Kidney (tissue), 14 donors: ENCODE data around the gene POMT2. TPM values are rescaled to one million over a fixed set of nuclear protein-coding genes. Genes with fewer than 3 reads are reported as not detected.

Experiments
- DNase-seq, 5 donors: peaks; one replicate each; pipeline ENCODE4 v3.0.0-alpha.2; 2013 to 2020
- FAIRE-seq: peaks from 2 replicates; lab custom pipeline; 2012; peaks lifted over from hg19 to GRCh38; lab: Jason Lieb, UNC
- H3K27ac ChIP-seq, 2 donors: one replicate each; pipeline ENCODE4 v1.7.0; 2013; ENCODE audit warnings: low read depth in 2 of 2, low read length in 2 of 2, inconsistent platforms in 1 of 2
- H3K27me3 ChIP-seq: one replicate; pipeline ENCODE4 v1.7.1; 2013; ENCODE audit warnings: low read length, inconsistent platforms; ENCODE audit not compliant: control insufficient read depth, insufficient read depth
- H3K36me3 ChIP-seq, 3 donors: one replicate each; pipeline versions ENCODE4 v1.7.0 to v1.7.1; 2013; ENCODE audit warnings: low read length in 3 of 3, control low read depth in 1 of 3, inconsistent platforms in 1 of 3; ENCODE audit not compliant: insufficient read depth in 3 of 3, control insufficient read depth in 2 of 3
- H3K4me1 ChIP-seq, 3 donors: one replicate each; pipeline versions ENCODE4 v1.7.0 to v1.7.1; 2013; ENCODE audit warnings: low read length in 3 of 3, inconsistent platforms in 1 of 3, low read depth in 1 of 3; ENCODE audit not compliant: control insufficient read depth in 2 of 3, insufficient read depth in 2 of 3
- H3K4me3 ChIP-seq, 3 donors: one replicate each; pipeline versions ENCODE4 v1.7.0 to v1.8.1; 2013; ENCODE audit warnings: low read length in 3 of 3, control low read depth in 1 of 3, inconsistent platforms in 1 of 3
- H3K9ac ChIP-seq, 3 donors: one replicate each; pipeline versions ENCODE4 v1.7.0 to v1.7.1; 2013; ENCODE audit warnings: low read length in 3 of 3, control low read depth in 1 of 3, inconsistent platforms in 1 of 3
- H3K9me3 ChIP-seq, 3 donors: one replicate each; pipeline versions ENCODE4 v1.7.0 to v1.7.1; 2013; ENCODE audit warnings: low read length in 3 of 3, control low read depth in 1 of 3, inconsistent platforms in 1 of 3; ENCODE audit not compliant: control insufficient read depth in 2 of 3, insufficient read depth in 1 of 3
- intact Hi-C: fragments of 100-400 bp; cut with DNase I; formaldehyde crosslinking; loops from one replicate; pipeline ENCODE4 v1.11.1; 2022
- polyA plus RNA-seq: library from polyadenylated mRNA; stranded (reverse); fragments of 350-450 nt; fragmentation: Illumina TruSeq; extraction: RNeasy Lipid Tissue Mini Kit (QIAGEN cat#74804); gene quantifications from one replicate; pipeline ENCODE4 v1.2.3, GENCODE V29; 2014; ENCODE audit warnings: low read depth, low replicate concordance; ENCODE audit not compliant: insufficient read depth
- total RNA-seq: library from RNA; stranded (reverse); fragmentation: NEBNext Ultra II Directional; extraction: Animal tissue kit (Norgen Biotek cat#: 25700); gene quantifications from one replicate; pipeline ENCODE4 v1.2.1, GENCODE V29; 2021
- TF ChIP-seq, protein P1 (sequence below): IDR thresholded peaks from 3 replicates; pipeline ENCODE4 v1.5.1; 2012; ENCODE audit warnings: mild to moderate bottlenecking, moderate library complexity, borderline replicate concordance; ENCODE audit not compliant: insufficient read depth; ENCODE audit errors: extremely low read depth
- donor health status: control.
- donor health status: control.
- donor health status: control.
- donor health status: control.
- donor health status: control.
- donor health status: DM: yes; HTN: yes; CAD: no.
- donor health status: Normal renal cell carcinoma (clear cell type).

Gene POMT2
- total and polyA plus RNA-seq, 2 donors from 2014 or later, result 18.2 to 34.7 TPM

DNA sequence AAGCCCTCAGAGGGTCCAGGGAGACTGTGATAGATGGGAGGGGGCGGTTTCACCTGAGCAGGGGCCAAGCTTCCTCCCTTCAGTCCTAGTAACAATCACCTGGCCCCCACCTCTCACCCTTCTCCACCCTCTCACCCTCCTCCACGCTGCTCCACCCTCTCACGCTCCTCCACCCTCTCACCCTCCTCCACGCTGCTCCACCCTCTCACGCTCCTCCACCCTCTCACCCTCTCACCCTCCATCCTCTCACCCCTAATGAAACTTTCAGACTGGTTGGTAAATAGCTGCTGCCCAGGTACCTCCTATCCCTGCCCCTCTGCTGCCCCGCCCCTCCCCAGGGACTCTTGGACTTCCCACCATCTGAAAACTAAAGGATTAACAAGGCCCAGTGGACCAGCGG is 83.9 kb downstream of the POMT2 start:
- H3K9ac ChIP-seq, result no peak overlapping the region
- H3K36me3 ChIP-seq, result no peaks in the 10 kb centered on the region
- no peaks in the 10 kb centered on the region for H3K27me3 ChIP-seq
- no peak overlapping the region for H3K4me3 ChIP-seq
- H3K9me3 ChIP-seq, result no peaks in the 10 kb centered on the region
- TF ChIP-seq, protein P1, sequence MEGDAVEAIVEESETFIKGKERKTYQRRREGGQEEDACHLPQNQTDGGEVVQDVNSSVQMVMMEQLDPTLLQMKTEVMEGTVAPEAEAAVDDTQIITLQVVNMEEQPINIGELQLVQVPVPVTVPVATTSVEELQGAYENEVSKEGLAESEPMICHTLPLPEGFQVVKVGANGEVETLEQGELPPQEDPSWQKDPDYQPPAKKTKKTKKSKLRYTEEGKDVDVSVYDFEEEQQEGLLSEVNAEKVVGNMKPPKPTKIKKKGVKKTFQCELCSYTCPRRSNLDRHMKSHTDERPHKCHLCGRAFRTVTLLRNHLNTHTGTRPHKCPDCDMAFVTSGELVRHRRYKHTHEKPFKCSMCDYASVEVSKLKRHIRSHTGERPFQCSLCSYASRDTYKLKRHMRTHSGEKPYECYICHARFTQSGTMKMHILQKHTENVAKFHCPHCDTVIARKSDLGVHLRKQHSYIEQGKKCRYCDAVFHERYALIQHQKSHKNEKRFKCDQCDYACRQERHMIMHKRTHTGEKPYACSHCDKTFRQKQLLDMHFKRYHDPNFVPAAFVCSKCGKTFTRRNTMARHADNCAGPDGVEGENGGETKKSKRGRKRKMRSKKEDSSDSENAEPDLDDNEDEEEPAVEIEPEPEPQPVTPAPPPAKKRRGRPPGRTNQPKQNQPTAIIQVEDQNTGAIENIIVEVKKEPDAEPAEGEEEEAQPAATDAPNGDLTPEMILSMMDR, result no peak
- intact Hi-C loops, result no loop called here
- H3K27ac ChIP-seq, result no peak overlapping the region
- FAIRE-seq (no peak), DNase-seq (no peak)
- no peaks in the 10 kb centered on the region for H3K4me1 ChIP-seq

DNA sequence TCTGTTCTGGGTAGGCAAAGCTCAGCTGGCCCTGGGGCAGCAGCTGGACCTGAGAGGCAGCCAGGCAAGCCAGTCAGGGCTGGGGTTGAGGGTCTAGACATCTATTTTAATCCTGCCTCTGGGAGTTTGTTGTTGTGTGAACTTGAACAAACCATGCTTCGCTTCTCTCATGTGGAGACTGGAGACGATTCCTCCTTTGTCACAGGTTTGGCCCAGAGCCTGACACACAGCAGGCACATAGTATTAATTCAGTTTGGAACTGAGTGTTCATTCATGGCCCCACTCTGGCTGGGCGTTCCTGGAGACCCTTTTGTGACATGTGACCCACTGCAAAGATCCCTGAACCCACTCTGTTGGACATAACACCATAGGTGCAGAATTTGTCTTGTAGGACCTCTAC is 89.0 kb downstream of the POMT2 start:
- Histone ChIP-seq H3K27ac (no peak overlapping the region), H3K4me3 (no peak overlapping the region), H3K4me1 (no peaks in the 10 kb centered on the region), H3K9ac (no peak overlapping the region), H3K27me3 (no peaks in the 10 kb centered on the region), H3K9me3 (peaks cover 0 to 3% (median 0%) of the 10 kb centered on the region in 3 donors), H3K36me3 (no peaks in the 10 kb centered on the region)
- intact Hi-C loops, result no loop called here
- no peak for FAIRE-seq
- no peak for DNase-seq
- TF ChIP-seq, protein P1, result no peak

DNA sequence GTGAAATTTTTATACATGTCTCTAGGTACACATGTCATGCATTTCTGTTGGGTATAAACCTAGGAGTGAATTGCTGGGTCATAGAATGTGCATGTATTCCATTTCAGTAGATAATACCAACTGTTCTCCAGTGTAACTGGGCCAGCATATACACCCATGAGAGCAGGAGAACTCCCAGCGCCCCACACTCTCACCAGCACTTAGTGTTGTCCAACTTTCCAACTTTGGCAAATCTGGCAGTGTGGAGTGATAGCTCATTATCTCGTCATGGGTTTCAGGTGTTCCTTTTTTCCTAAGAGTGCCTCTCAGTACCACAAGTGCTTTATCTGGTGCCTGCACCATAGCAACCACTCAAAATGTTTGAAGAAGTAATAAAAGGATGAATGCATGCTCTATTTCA is 89.8 kb downstream of the POMT2 start:
- FAIRE-seq (no peak), DNase-seq (no peak)
- TF ChIP-seq, protein P1, result no peak
- H3K4me3 ChIP-seq, result no peak overlapping the region
- intact Hi-C loops, result no loop called here
- H3K27me3 ChIP-seq, result no peaks in the 10 kb centered on the region
- H3K9ac ChIP-seq, result no peak overlapping the region
- no peaks in the 10 kb centered on the region for H3K36me3 ChIP-seq
- no peak overlapping the region for H3K27ac ChIP-seq
- no peaks in the 10 kb centered on the region for H3K4me1 ChIP-seq
- H3K9me3 ChIP-seq, result peaks cover 0 to 3% (median 0%) of the 10 kb centered on the region in 3 donors

DNA sequence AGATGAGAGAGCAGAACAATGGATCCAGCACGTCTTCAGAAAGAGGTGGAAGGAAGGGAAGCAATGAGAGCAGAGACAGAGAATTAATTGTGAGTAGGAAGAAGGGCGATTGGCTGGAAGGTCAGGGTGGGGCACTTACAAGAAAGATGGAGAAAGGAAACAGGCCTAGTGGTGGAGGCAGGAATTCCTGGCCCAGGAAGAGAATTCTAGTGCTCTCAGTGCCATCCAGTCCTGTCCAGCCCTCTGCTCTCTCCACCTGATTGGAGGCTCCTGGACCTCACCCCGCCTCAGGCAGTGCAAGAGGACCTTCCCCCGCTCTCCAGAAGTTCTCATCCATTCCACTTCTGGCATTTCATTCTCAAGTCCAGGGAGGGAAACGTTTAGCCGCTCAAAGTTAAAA is 92.6 kb downstream of the POMT2 start:
- Histone ChIP-seq H3K27me3 (no peaks in the 10 kb centered on the region), H3K4me1 (no peaks in the 10 kb centered on the region), H3K4me3 (no peak overlapping the region), H3K27ac (no peak overlapping the region), H3K9ac (no peak overlapping the region), H3K36me3 (no peaks in the 10 kb centered on the region), H3K9me3 (peaks cover 0 to 3% (median 0%) of the 10 kb centered on the region in 3 donors)
- FAIRE-seq (no peak), DNase-seq (no peak)
- TF ChIP-seq, protein P1, result no peak
- intact Hi-C loops, result no loop called here
